CD4-positive, CD25-positive, alpha-beta regulatory T cell (primary cell): Measurements from ENCODE around the gene BAZ2B. TPM values are rescaled to one million over a fixed set of nuclear protein-coding genes. Genes with fewer than 3 reads are reported as not detected.
A peak's percentile ranks its signal among the peaks of the same experiment; 100 is the strongest.

Source experiments
- ATAC-seq, 2 donors: fragments of 150-1000 bp; cut with Tn5 transposase; one replicate each; pipeline ENCODE4 v1.10.0; 2021; ENCODE audit warnings: low read depth in 2 of 2, moderate number of reproducible peaks in 2 of 2, moderate library complexity in 1 of 2
- DNase-seq, 3 donors: peaks; one replicate each; pipeline versions ENCODE4 v3.0.0 to v3.0.0-alpha.2; 2012 to 2022; ENCODE audit warnings: mixed read lengths in 1 of 3
- H3K27ac ChIP-seq: one replicate; pipeline ENCODE4 v1.7.0; 2013; ENCODE audit warnings: mild to moderate bottlenecking, low read length; ENCODE audit not compliant: insufficient read depth, poor library complexity, severe bottlenecking
- H3K27me3 ChIP-seq: one replicate; pipeline ENCODE4 v1.7.0; 2013; ENCODE audit warnings: low read length; ENCODE audit not compliant: control insufficient read depth, insufficient read depth
- H3K36me3 ChIP-seq: one replicate; pipeline ENCODE4 v1.7.0; 2013; ENCODE audit warnings: mild to moderate bottlenecking, low read length, moderate library complexity; ENCODE audit not compliant: control insufficient read depth, insufficient read depth
- H3K4me1 ChIP-seq: 2 replicates; pipeline ENCODE4 v1.7.0; 2013; ENCODE audit warnings: mild to moderate bottlenecking, low read length; ENCODE audit not compliant: insufficient read depth, control insufficient read depth, poor library complexity, severe bottlenecking
- H3K4me3 ChIP-seq: one replicate; pipeline ENCODE4 v1.7.0; 2013; ENCODE audit warnings: low read depth, mild to moderate bottlenecking, low read length, moderate library complexity
- H3K9me3 ChIP-seq, 2 experiments: 1 replicate in 1 of 2; 2 replicates in 1 of 2; pipeline ENCODE4 v1.7.0; 2013; ENCODE audit warnings: low read length in 2 of 2, mild to moderate bottlenecking in 1 of 2, moderate library complexity in 1 of 2; ENCODE audit not compliant: control insufficient read depth in 2 of 2
- H3K27ac Mint-ChIP-seq, 3 donors: one replicate each; pipeline ENCODE4 v1.8.0; 2020 to 2022; ENCODE audit warnings: mild to moderate bottlenecking in 3 of 3, mixed read lengths in 3 of 3, moderate library complexity in 2 of 3
- H3K27me3 Mint-ChIP-seq: one replicate; pipeline ENCODE4 v1.8.0; 2022; ENCODE audit warnings: mild to moderate bottlenecking, mixed read lengths
- H3K36me3 Mint-ChIP-seq: one replicate; pipeline ENCODE4 v1.8.0; 2020; ENCODE audit warnings: mixed read lengths
- H3K4me1 Mint-ChIP-seq, 4 donors: one replicate each; pipeline ENCODE4 v1.8.0; 2020 to 2022; ENCODE audit warnings: mixed read lengths in 4 of 4, mild to moderate bottlenecking in 1 of 4
- H3K4me3 Mint-ChIP-seq, 4 donors: one replicate each; pipeline ENCODE4 v1.8.0; 2020 to 2022; ENCODE audit warnings: mild to moderate bottlenecking in 4 of 4, mixed read lengths in 4 of 4, moderate library complexity in 3 of 4
- H3K9me3 Mint-ChIP-seq, 7 donors: one replicate each; pipeline ENCODE4 v1.8.0; 2020 to 2022; ENCODE audit warnings: mixed read lengths in 7 of 7, mild to moderate bottlenecking in 3 of 7, moderate library complexity in 2 of 7
- polyA plus RNA-seq, 4 donors: library from polyadenylated mRNA; unstranded; fragments of 300-500 nt; fragmentation: Illumina TruSeq; gene quantifications; one replicate each; pipeline ENCODE4 v1.2.3, GENCODE V29; 2021
- total RNA-seq: library from RNA; stranded (reverse); gene quantifications from one replicate; pipeline ENCODE4 v1.2.3, GENCODE V29; 2022

BAZ2B gene
- total and polyA plus RNA-seq, 5 donors from 2014 or later: 7.8 to 39.6 (median 9.6) TPM

DNA sequence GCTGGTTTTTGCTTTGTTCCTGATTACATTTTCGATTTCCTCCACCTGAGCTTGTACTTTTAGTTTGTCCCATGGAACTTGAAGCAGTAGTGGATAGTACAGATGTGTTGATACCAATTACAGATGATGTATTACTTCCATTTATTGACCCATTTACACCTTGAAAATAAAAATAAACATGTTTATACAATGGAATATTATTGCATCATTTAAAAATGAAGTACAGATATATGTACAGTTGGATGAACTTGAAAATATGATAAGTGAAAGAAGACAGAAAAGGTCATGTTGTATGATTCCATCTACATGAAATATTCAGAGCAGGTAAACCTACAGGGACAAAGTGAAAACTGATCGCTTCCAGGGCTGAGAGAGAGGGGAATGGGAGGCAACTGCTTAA, 169.5 kb downstream of the BAZ2B start:
- DNase-seq (no peak), ATAC-seq (no peak)
- H3K4me1 Mint-ChIP-seq: peaks cover 0 to 10% (median 0%) of the 10 kb centered on the region in 4 donors
- H3K27me3 Mint-ChIP-seq: no peaks in the 10 kb centered on the region
- Histone ChIP-seq H3K27ac (no peak overlapping the region), H3K36me3 (peaks cover 45% of the 10 kb centered on the region), H3K27me3 (no peaks in the 10 kb centered on the region), H3K9me3 (no peaks in the 10 kb centered on the region), H3K4me1 (no peaks in the 10 kb centered on the region), H3K4me3 (no peak overlapping the region)
- H3K27ac Mint-ChIP-seq: no peak overlapping the region
- H3K36me3 Mint-ChIP-seq: peaks cover 50% of the 10 kb centered on the region
- no peak overlapping the region for H3K4me3 Mint-ChIP-seq
- H3K9me3 Mint-ChIP-seq: peaks cover 0 to 3% (median 1%) of the 10 kb centered on the region in 7 donors

DNA sequence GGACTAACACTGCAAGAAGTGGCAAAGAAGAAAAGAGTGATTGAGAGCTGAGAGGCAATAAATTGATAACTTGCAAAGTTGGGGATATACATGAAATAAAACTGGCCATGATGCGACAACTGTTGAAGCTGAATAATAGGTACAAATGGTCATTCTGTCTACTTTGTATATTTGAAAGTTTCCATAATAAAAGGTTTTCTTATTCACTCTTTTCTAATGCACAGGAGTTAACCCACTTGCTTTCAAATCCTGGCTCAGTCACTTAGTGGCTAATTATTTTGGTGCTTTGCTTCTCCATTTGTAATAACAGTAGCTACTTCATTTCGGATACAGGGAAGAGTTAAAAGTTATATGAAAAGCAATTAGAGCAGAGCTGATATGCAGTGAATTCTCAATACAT, 170.1 kb downstream of the BAZ2B start:
- peaks cover 52% of the 10 kb centered on the region for H3K36me3 Mint-ChIP-seq
- peaks cover 0 to 10% (median 0%) of the 10 kb centered on the region in 4 donors for H3K4me1 Mint-ChIP-seq
- peaks cover 0 to 5% (median 1%) of the 10 kb centered on the region in 7 donors for H3K9me3 Mint-ChIP-seq
- no peak overlapping the region for H3K4me3 ChIP-seq
- no peak overlapping the region for H3K27ac Mint-ChIP-seq
- ATAC-seq: no peak
- H3K27me3 Mint-ChIP-seq: no peaks in the 10 kb centered on the region
- no peaks in the 10 kb centered on the region for H3K4me1 ChIP-seq
- no peak for DNase-seq
- H3K36me3 ChIP-seq: peaks cover 51% of the 10 kb centered on the region
- H3K27me3 ChIP-seq: no peaks in the 10 kb centered on the region
- H3K9me3 ChIP-seq: no peaks in the 10 kb centered on the region
- H3K27ac ChIP-seq: no peak overlapping the region
- H3K4me3 Mint-ChIP-seq: no peak overlapping the region

DNA sequence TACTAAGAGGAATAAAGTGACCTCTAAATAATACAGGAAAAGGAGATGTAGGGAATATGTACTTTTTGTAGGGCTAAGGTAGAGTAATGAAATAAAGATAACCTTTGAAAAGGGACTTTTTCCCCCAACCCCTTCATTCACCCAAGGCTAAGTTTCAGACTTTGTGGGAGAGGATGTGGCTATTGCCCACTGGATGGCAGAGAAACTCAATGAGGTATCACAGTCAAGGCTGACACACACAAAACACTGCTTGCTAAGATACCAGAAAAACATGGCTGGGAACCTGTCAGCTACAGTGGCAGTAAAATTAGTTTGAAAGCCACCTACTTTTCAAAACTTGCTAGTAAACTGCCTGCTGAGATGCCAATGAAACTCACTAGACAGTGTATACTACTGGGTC, 171.0 kb downstream of the BAZ2B start:
- Mint-ChIP-seq H3K9me3 (peaks cover 0 to 5% (median 1%) of the 10 kb centered on the region in 7 donors), H3K27ac (no peak overlapping the region), H3K36me3 (peaks cover 58% of the 10 kb centered on the region), H3K27me3 (no peaks in the 10 kb centered on the region), H3K4me1 (peaks cover 0 to 10% (median 0%) of the 10 kb centered on the region in 4 donors), H3K4me3 (no peak overlapping the region)
- DNase-seq (peak in 1 of 3 donors; percentile 48), ATAC-seq (peak in 1 of 2 donors; percentile 37)
- H3K27me3 ChIP-seq: no peaks in the 10 kb centered on the region
- no peaks in the 10 kb centered on the region for H3K9me3 ChIP-seq
- H3K27ac ChIP-seq: no peak overlapping the region
- H3K4me1 ChIP-seq: no peaks in the 10 kb centered on the region
- no peak overlapping the region for H3K4me3 ChIP-seq
- H3K36me3 ChIP-seq: peaks cover 54% of the 10 kb centered on the region

DNA sequence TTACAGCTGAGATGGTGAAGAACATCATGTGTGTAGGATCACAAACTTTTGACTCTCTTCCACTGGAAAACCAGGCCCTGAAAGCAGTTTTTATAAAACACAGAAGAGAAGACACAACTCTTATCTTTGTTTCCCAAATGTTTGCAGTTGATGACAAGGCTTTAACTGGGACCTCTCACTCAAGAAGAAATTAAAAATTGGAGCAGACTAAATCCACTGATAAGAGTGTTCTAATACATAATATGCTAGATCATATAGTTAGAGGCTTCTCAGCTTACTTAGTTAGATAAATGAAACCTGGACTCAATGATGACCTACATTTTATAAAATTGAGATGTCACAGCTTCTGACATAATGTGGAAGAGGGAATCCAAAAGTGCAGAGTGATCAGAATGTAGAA, 171.6 kb downstream of the BAZ2B start:
- Mint-ChIP-seq H3K27ac (no peak overlapping the region), H3K36me3 (peaks cover 59% of the 10 kb centered on the region)

DNA sequence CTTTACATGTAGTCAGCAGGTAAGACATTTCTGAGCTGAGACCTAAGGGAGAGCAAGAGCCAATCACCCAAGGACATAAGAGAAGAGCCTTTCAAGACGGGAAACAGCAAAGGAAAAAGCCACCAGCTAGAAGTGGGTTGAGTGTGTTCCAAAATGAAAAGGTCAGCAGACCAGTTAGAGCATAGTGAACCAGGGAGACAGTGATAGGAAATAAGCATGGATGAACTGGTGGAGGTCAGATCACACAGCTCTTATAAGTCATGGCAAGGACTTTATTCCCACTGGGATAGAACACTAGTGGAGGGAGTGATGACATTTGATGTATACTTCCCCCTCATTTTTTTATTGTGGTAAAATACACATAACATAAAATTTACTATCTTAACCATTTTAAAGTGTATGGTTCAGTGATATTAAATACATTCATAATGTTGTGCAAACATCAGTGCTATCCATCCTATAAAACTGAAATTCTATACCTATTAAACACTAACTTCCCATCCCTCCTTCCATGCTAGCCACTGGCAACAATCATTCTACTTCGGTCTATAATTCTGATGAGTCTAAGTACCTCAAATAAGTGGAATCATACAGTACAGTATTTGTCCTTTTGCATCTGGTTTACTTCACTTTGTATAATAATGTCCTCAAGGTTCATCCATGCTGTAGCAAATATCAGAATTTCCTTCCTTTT, 174.0 kb downstream of the BAZ2B start:
- ATAC-seq (no peak), DNase-seq (no peak)
- H3K4me1 ChIP-seq: no peaks in the 10 kb centered on the region
- Mint-ChIP-seq H3K9me3 (peaks cover 0 to 5% (median 0%) of the 10 kb centered on the region in 7 donors), H3K27me3 (no peaks in the 10 kb centered on the region), H3K4me3 (no peak overlapping the region), H3K27ac (no peak overlapping the region), H3K4me1 (peaks cover 0 to 10% (median 0%) of the 10 kb centered on the region in 4 donors), H3K36me3 (peaks cover 65% of the 10 kb centered on the region)
- no peaks in the 10 kb centered on the region for H3K27me3 ChIP-seq
- no peaks in the 10 kb centered on the region for H3K9me3 ChIP-seq
- H3K36me3 ChIP-seq: peaks cover 55% of the 10 kb centered on the region
- no peak overlapping the region for H3K4me3 ChIP-seq
- no peak overlapping the region for H3K27ac ChIP-seq

More for the DNA sequence above, 171.6 kb downstream of the BAZ2B start:
- Mint-ChIP-seq H3K27me3 (no peaks in the 10 kb centered on the region), H3K9me3 (peaks cover 0 to 5% (median 1%) of the 10 kb centered on the region in 7 donors), H3K4me3 (no peak overlapping the region), H3K4me1 (peaks cover 0 to 11% (median 0%) of the 10 kb centered on the region in 4 donors)
- ATAC-seq (no peak), DNase-seq (no peak)
- Histone ChIP-seq H3K36me3 (peaks cover 54% of the 10 kb centered on the region), H3K27me3 (no peaks in the 10 kb centered on the region), H3K9me3 (no peaks in the 10 kb centered on the region), H3K27ac (no peak overlapping the region), H3K4me1 (no peaks in the 10 kb centered on the region), H3K4me3 (no peak overlapping the region)

DNA sequence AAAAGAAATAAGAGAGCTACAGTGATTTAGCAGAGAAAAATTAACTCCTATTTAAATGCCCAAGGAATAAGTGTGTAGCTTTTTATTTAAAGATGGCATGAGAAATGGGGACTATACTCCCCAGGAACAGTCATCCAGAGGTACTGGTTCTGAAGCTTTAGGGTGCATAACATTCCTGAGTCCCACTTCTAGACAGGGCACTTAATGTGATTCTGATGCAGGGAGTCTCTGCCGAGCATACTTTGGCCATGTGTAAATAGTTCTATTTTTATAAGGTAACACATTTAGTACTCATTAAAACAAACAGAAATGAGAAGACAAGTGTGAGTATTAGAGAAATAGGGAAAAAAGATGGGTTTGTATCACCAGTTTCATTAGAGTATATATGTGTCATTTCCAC, 175.2 kb downstream of the BAZ2B start:
- Histone ChIP-seq H3K27ac (no peak overlapping the region), H3K4me1 (no peaks in the 10 kb centered on the region), H3K27me3 (no peaks in the 10 kb centered on the region), H3K4me3 (no peak overlapping the region), H3K9me3 (no peaks in the 10 kb centered on the region), H3K36me3 (peaks cover 52% of the 10 kb centered on the region)
- DNase-seq: no peak
- no peak overlapping the region for H3K27ac Mint-ChIP-seq
- peaks cover 0 to 10% (median 0%) of the 10 kb centered on the region in 4 donors for H3K4me1 Mint-ChIP-seq
- H3K27me3 Mint-ChIP-seq: no peaks in the 10 kb centered on the region
- no peak for ATAC-seq
- peaks cover 0 to 4% (median 0%) of the 10 kb centered on the region in 7 donors for H3K9me3 Mint-ChIP-seq
- peaks cover 57% of the 10 kb centered on the region for H3K36me3 Mint-ChIP-seq
- no peak overlapping the region for H3K4me3 Mint-ChIP-seq

DNA sequence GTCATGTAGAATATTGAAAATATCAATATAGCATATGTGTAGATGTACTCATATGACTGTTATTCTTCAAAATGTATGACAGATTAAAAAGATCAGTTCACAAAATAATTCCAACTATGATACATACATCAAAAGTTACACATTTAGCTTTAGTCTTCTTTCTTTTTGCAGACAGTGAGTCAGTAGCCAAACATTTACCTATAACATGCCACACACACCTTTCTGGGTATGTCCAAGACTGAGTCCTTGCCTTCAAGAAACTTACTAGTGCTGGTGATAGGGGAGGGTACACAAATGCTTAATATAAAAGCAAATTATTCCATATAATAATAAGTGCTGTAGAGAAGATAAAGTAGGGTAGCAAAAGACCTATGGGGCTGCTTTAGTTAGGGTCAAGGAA, 176.9 kb downstream of the BAZ2B start:
- DNase-seq (no peak), ATAC-seq (no peak)
- H3K4me1 Mint-ChIP-seq: peaks cover 0 to 4% (median 0%) of the 10 kb centered on the region in 4 donors
- H3K4me1 ChIP-seq: no peaks in the 10 kb centered on the region
- H3K27me3 Mint-ChIP-seq: no peaks in the 10 kb centered on the region
- H3K9me3 ChIP-seq: no peaks in the 10 kb centered on the region
- H3K27ac ChIP-seq: no peak overlapping the region
- peaks cover 0 to 4% (median 0%) of the 10 kb centered on the region in 7 donors for H3K9me3 Mint-ChIP-seq
- H3K27me3 ChIP-seq: no peaks in the 10 kb centered on the region
- no peak overlapping the region for H3K4me3 Mint-ChIP-seq
- no peak overlapping the region for H3K27ac Mint-ChIP-seq
- no peak overlapping the region for H3K4me3 ChIP-seq
- peaks cover 41% of the 10 kb centered on the region for H3K36me3 Mint-ChIP-seq
- peaks cover 37% of the 10 kb centered on the region for H3K36me3 ChIP-seq
